SK-N-MC (cell line): Measurements from ENCODE around the gene CYBA.

Experiments
- EZH2 ChIP-seq: fragments of 200-600 bp; sonication (generic); IDR thresholded peaks from one replicate; pipeline ENCODE4 v1.6.1; 2017; ENCODE audit warnings: antibody characterized with exemption
- POLR2AphosphoS5 ChIP-seq: IDR thresholded peaks from 2 replicates; pipeline ENCODE4 v1.6.1; 2012; ENCODE audit warnings: mild to moderate bottlenecking, low read depth, low read length, borderline replicate concordance

- no peak for TF ChIP-seq EZH2
- no peak for TF ChIP-seq POLR2AphosphoS5
Observed at GRCh38 chr16:88690341-88691128, 39.7 kb upstream of the CYBA start.
